ENCODE measurements around the gene MLN. TPM values are rescaled to one million over a fixed set of nuclear protein-coding genes. Genes with fewer than 3 reads are reported as not detected.

MLN gene
- total RNA-seq, 2 experiments from 2014 or later = not detected

GRCh38 chr6:33802186-33802958 is 1.4 kb downstream of the MLN start:
- peaks cover 4% of the 10 kb centered on the region for H3K27me3 Mint-ChIP-seq
- H3K27ac Mint-ChIP-seq = no peak overlapping the region
- H3K36me3 Mint-ChIP-seq = no peaks in the 10 kb centered on the region
- DNase-seq = no peak
- H3K9me3 Mint-ChIP-seq = no peaks in the 10 kb centered on the region
- H3K4me1 Mint-ChIP-seq (ENCODE audit: low read depth) = peaks cover 1% of the 10 kb centered on the region
- ChIA-PET POLR2A (no interaction called here), CTCF (interaction anchor here (0.7 to 1.4 kb wide), 2 partner anchors 31 to 120 kb away, joined by 3 to 4 read pairs; no protein-coding TSS in a partner anchor)
- no peak overlapping the region for H3K4me3 Mint-ChIP-seq
- intact Hi-C loops (cut with micrococcal nuclease) = no loop called here

DNA sequence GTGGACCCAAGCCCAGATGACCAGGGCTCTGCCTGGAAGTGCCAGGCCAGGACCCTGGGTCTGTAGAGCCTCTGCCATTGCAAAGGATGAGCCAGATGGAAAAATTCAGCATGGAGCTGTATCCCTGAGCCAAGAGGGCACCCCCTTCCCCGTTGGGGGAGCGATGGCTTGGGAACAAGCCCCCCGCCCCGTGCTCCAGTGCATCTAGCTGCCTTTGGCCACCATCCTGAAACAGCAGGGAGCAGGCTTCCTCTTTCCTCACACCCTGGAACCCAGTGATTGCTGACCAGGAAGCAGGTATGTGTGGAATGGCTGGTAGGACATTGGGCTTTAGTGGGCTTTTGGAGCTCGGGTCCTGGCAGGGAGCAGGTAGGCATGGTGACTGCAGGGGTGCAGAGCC is 2.2 kb downstream of the MLN start:
- H3K36me3 Mint-ChIP-seq = no peaks in the 10 kb centered on the region
- H3K27me3 Mint-ChIP-seq = peaks cover 4% of the 10 kb centered on the region
- no peak overlapping the region for H3K27ac Mint-ChIP-seq
- no peaks in the 10 kb centered on the region for H3K4me1 Mint-ChIP-seq (ENCODE audit: low read depth)
- DNase-seq = no peak
- POLR2A ChIA-PET = no interaction called here
- no peaks in the 10 kb centered on the region for H3K9me3 Mint-ChIP-seq
- CTCF ChIA-PET = interaction anchor here (1.4 kb wide), 1 partner anchor 30 kb away, joined by 4 read pairs; no protein-coding TSS in a partner anchor
- intact Hi-C loops (cut with micrococcal nuclease) = no loop called here
- H3K4me3 Mint-ChIP-seq = no peak overlapping the region

GRCh38 chr6:33800248-33800969 is 3.4 kb downstream of the MLN start:
- DNase-seq = no peak
- Mint-ChIP-seq H3K27ac (no peak overlapping the region), H3K4me3 (no peak overlapping the region), H3K36me3 (no peaks in the 10 kb centered on the region), H3K27me3 (peaks cover 4% of the 10 kb centered on the region), H3K9me3 (no peaks in the 10 kb centered on the region), H3K4me1 (ENCODE audit: low read depth) (no peaks in the 10 kb centered on the region)
- CTCF ChIA-PET = interaction anchor here (1.4 kb wide), 1 partner anchor 29 kb away, joined by 4 read pairs; no protein-coding TSS in a partner anchor
- POLR2A ChIA-PET = no interaction called here
- intact Hi-C loops (cut with micrococcal nuclease) = no loop called here

DNA sequence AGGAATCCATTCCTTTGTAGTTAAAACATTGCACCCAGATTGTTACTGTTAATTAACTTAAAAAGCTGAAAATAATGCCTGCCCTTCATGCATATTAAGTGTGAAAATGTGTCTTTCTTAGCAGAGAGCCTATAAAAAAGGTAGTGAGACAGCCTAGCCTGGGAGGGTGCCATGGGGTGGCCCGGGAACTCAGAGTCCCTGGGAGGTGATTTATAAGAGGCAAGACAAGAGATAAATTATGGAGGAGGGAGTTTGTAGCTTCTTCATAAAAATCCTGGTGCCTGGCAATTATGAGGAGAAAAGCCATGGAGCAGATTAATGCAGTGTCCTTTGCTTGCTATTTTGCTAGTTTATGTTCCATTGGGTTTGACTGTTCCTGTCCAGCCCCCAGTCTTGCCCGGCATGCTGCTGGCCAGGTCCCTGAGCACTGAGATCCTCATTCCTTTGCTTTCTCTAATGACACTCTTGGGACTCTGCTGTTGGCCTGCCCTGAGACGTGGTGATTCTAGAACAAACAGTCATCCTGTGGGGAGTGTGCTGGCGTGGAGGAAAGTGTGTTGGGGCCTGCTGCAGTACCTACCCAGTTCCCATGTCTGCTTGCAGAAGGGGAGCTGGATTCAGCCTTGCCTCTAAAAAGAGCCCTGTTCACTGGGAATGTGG is 4.2 kb downstream of the MLN start:
- Mint-ChIP-seq H3K4me1 (ENCODE audit: low read depth) (no peaks in the 10 kb centered on the region), H3K9me3 (no peaks in the 10 kb centered on the region), H3K4me3 (no peak overlapping the region), H3K27me3 (peaks cover 4% of the 10 kb centered on the region), H3K36me3 (no peaks in the 10 kb centered on the region), H3K27ac (no peak overlapping the region)
- ChIA-PET POLR2A (no interaction called here), CTCF (no interaction called here)
- no peak for DNase-seq
- intact Hi-C loops (cut with micrococcal nuclease) = no loop called here

GRCh38 chr6:33798343-33798848 is 5.4 kb downstream of the MLN start:
- no peak overlapping the region for H3K27ac Mint-ChIP-seq
- DNase-seq = no peak
- peaks cover 6% of the 10 kb centered on the region for H3K27me3 Mint-ChIP-seq
- H3K36me3 Mint-ChIP-seq = no peaks in the 10 kb centered on the region
- H3K4me3 Mint-ChIP-seq = no peak overlapping the region
- CTCF ChIA-PET = no interaction called here
- intact Hi-C loops (cut with micrococcal nuclease) = no loop called here
- no peaks in the 10 kb centered on the region for H3K4me1 Mint-ChIP-seq (ENCODE audit: low read depth)
- no peaks in the 10 kb centered on the region for H3K9me3 Mint-ChIP-seq
- POLR2A ChIA-PET = no interaction called here

DNA sequence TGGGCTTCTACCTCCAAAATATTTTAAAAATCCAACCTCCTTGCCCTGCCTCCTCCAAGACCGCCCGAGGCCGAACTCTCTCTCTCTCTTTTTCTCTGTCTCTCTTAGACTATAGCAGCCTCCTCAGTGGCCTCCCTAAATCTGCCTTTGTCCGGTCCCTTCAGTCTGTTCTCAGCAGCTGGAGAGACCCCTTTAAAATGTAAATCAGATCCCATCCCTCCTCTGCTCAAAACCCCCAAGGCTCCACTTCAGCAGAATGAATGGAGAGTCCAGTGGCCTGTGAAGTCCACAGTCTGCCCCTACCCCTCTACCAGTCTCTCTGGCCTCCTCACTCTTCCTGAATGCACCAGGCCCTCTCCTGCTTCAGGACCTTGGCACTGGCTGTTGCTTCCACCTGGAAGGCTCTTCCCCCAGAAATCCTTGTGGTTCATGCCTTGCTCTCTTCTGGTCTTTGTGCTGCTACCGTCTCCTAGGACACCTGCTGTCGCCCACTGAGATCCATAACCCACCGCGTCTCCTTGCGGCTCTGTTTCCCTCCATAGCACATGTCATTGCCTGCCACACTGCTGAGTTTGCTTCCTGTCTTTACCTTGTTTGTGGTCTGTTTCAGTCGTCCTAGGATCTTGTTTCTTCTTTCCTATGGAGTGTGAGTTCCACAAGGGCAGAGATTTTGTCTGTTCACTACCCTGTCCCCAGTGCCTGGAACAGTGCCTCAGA is 6.0 kb downstream of the MLN start:
- Mint-ChIP-seq H3K9me3 (no peaks in the 10 kb centered on the region), H3K4me1 (ENCODE audit: low read depth) (no peaks in the 10 kb centered on the region), H3K4me3 (no peak overlapping the region), H3K27me3 (peaks cover 6% of the 10 kb centered on the region), H3K36me3 (no peaks in the 10 kb centered on the region), H3K27ac (no peak overlapping the region)
- DNase-seq = no peak
- intact Hi-C loops (cut with micrococcal nuclease) = no loop called here
- POLR2A ChIA-PET = no interaction called here
- CTCF ChIA-PET = no interaction called here

DNA sequence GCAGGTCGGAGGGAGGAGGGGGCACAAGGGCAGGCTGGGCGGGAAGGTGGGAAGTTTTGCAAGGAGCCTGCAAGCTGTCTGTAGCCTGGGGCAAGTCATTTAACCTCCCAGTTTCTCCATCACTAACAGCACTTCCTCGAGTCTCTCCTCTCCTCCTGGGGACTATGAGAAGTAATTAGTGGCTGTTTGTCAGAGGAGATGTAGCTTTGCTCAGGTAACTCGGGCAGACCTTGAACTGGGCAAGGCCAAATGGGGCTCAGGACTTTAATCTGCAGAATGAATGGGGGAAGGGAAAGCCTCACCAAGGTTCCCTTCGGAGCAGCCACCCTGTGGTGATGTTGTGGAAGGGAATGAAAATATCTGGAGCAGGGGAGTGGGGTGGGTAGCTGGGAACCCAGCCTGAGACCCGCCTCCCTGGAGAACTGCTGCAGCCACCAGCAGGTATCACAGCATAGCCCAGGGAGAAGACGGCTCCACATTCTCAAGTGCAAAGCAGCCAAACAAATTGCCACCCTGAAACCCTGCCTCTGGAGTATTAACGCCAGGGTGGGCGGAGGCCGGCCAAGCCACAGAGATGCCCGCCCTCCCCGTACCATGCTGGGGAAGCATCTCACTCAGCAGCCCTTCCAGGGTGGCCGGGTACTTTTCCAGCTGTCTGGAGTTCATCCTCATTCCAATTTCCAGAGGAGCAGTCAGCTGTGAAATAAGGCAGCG is 8.7 kb downstream of the MLN start:
- intact Hi-C loops (cut with micrococcal nuclease) = no loop called here
- H3K4me1 Mint-ChIP-seq (ENCODE audit: low read depth) = no peaks in the 10 kb centered on the region
- H3K36me3 Mint-ChIP-seq = no peaks in the 10 kb centered on the region
- no peak overlapping the region for H3K27ac Mint-ChIP-seq
- no peak overlapping the region for H3K4me3 Mint-ChIP-seq
- H3K27me3 Mint-ChIP-seq = peaks cover 6% of the 10 kb centered on the region
- H3K9me3 Mint-ChIP-seq = no peaks in the 10 kb centered on the region
- ChIA-PET POLR2A (no interaction called here), CTCF (no interaction called here)
- no peak for DNase-seq

GRCh38 chr6:33792981-33793380 is 10.8 kb downstream of the MLN start:
- Mint-ChIP-seq H3K9me3 (no peaks in the 10 kb centered on the region), H3K4me3 (no peak overlapping the region), H3K27me3 (peaks cover 4% of the 10 kb centered on the region), H3K36me3 (peaks cover under 1% of the 10 kb centered on the region), H3K4me1 (ENCODE audit: low read depth) (peaks cover 6% of the 10 kb centered on the region), H3K27ac (no peak overlapping the region)
- POLR2A ChIA-PET = no interaction called here
- no peak for DNase-seq
- CTCF ChIA-PET = interaction anchor here (1.1 kb wide), 1 partner anchor 22 kb away, joined by 4 read pairs; no protein-coding TSS in a partner anchor
- intact Hi-C loops (cut with micrococcal nuclease) = no loop called here

DNA sequence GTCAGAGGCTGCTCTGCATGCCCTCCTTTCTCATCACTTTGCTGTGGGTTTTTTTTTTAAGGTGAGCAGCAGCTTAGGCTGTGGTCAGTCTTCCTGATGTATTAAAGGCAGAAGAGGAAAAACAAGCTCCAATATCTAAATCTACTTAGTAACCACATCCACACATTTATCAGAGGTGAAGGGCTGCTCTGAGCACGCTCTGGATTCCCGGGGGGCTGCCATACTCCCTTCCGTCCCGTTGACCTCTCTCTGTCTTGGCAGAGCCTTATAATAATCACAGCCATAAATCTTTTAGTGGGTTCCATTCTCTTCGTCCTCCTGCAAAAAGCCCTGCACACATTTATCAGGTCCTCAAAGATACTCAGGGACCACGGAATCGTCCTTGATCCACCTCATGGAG is 12.2 kb downstream of the MLN start:
- no peak overlapping the region for H3K27ac Mint-ChIP-seq
- no peak for DNase-seq
- H3K4me3 Mint-ChIP-seq = no peak overlapping the region
- H3K36me3 Mint-ChIP-seq = peaks cover 11% of the 10 kb centered on the region
- peaks cover 19% of the 10 kb centered on the region for H3K4me1 Mint-ChIP-seq (ENCODE audit: low read depth)
- POLR2A ChIA-PET = no interaction called here
- CTCF ChIA-PET = interaction anchor here (1.4 kb wide), 1 partner anchor 20 kb away, joined by 3 read pairs; no protein-coding TSS in a partner anchor
- intact Hi-C loops (cut with micrococcal nuclease) = no loop called here
- peaks cover 2% of the 10 kb centered on the region for H3K27me3 Mint-ChIP-seq
- H3K9me3 Mint-ChIP-seq = no peaks in the 10 kb centered on the region

DNA sequence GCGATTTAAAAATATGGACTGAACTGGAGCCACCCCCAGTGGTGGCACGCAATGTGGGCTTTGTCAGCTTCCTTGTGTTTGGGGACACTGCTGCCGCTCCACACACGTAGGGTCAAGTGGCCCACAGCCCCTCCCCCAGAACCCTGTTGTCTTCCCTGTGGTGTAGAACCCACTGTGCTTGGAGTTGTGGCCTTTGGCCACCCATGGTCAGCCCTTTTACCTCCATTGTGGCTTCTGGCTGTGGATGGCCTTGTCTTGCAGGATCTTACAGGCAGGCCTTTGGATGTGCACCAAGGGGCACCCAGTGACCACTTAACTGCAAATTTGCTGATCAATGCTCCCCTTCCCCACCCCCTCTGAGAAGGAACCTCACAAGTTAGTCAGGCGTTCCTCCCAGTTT is 12.9 kb downstream of the MLN start:
- H3K4me1 Mint-ChIP-seq (ENCODE audit: low read depth) = peaks cover 26% of the 10 kb centered on the region
- intact Hi-C loops (cut with micrococcal nuclease) = no loop called here
- DNase-seq = no peak
- CTCF ChIA-PET = interaction anchor here (1.4 kb wide), 1 partner anchor 19 kb away, joined by 3 read pairs; no protein-coding TSS in a partner anchor
- no peak overlapping the region for H3K27ac Mint-ChIP-seq
- H3K9me3 Mint-ChIP-seq = no peaks in the 10 kb centered on the region
- H3K27me3 Mint-ChIP-seq = peaks cover 2% of the 10 kb centered on the region
- POLR2A ChIA-PET = no interaction called here
- H3K4me3 Mint-ChIP-seq = no peak overlapping the region
- H3K36me3 Mint-ChIP-seq = peaks cover 17% of the 10 kb centered on the region

DNA sequence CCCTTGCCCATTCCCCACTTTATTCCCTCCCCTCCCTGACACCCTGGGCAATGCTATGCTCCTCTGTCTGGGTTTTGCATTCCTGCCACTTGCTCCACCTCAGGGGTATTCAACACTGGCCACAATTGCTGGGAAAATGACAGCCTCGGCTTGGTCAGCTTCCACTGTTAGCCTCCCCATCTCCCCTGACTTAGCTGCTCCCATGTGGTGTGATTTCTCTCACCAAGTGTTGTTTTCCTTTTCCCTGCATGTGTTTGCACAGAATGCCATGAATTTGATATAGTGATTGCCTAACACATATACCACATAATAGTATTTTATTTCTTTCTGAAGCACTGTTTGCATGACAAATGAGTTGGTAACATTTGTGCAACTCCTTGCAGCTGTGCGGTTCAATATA is 13.4 kb downstream of the MLN start:
- ChIA-PET CTCF (no interaction called here), POLR2A (no interaction called here)
- no peak for DNase-seq
- no peak overlapping the region for H3K27ac Mint-ChIP-seq
- intact Hi-C loops (cut with micrococcal nuclease) = no loop called here
- H3K4me3 Mint-ChIP-seq = no peak overlapping the region
- H3K4me1 Mint-ChIP-seq (ENCODE audit: low read depth) = peaks cover 32% of the 10 kb centered on the region
- peaks cover 19% of the 10 kb centered on the region for H3K36me3 Mint-ChIP-seq
- no peaks in the 10 kb centered on the region for H3K9me3 Mint-ChIP-seq
- H3K27me3 Mint-ChIP-seq = peaks cover 2% of the 10 kb centered on the region
